A673 (cell line): ENCODE measurements around the gene MAST4.

Experiments
- CTCF ChIP-seq: fragments of 300-800, 200-600 bp; sonication (generic); conservative IDR thresholded peaks from 2 replicates; pipeline ENCODE4 v1.5.1; 2017; ENCODE audit warnings: low read depth, mild to moderate bottlenecking, antibody characterized with exemption, low read length, moderate library complexity, mixed read lengths
- EZH2 ChIP-seq: fragments of 200-600 bp; sonication (generic); IDR thresholded peaks from 2 replicates; pipeline ENCODE4 v1.6.1; 2017; ENCODE audit warnings: borderline replicate concordance, low read depth, mild to moderate bottlenecking, mixed read lengths, antibody characterized with exemption, low read length; ENCODE audit not compliant: poor library complexity, severe bottlenecking

GRCh38 chr5:67003685-67003934 is 407.4 kb downstream of the MAST4 start:
- TF ChIP-seq CTCF: no peak
- TF ChIP-seq EZH2: no peak
